HG03565 (cell line): ENCODE measurements around the gene UNC50.
A peak's percentile ranks its signal among the peaks of the same experiment; 100 is the strongest.

Experiments
- ATAC-seq: cut with Tn5 transposase; IDR thresholded peaks from one replicate; pipeline ENCODE4 v1.9.1; 2021; ENCODE audit warnings: mild to moderate bottlenecking, moderate library complexity; ENCODE audit not compliant: unreplicated experiment

The UNC50 gene

GRCh38 chr2:98608116-98608961, at the start of gene UNC50, which contains the start of gene COA5:
UNC50 (plus strand) TSS chr2:98608589; CDS start chr2:98609760, 1,171 bp downstream.
COA5 (minus strand) TSS chr2:98608512; CDS start chr2:98608405, 107 bp downstream.
- ATAC-seq = peak; percentile 83

- no peak for ATAC-seq
These were observed 49.4 kb upstream of the UNC50 start for GRCh38 chr2:98558852-98559530.

GRCh38 chr2:98559581-98559980, 48.8 kb upstream of the UNC50 start:
- no peak for ATAC-seq

- no peak for ATAC-seq
These were observed 48.1 kb upstream of the UNC50 start for GRCh38 chr2:98560256-98560771.

- no peak for ATAC-seq
These were observed 47.4 kb upstream of the UNC50 start for GRCh38 chr2:98561018-98561417.

- ATAC-seq = no peak
These were observed 46.3 kb upstream of the UNC50 start for GRCh38 chr2:98561902-98562695.

GRCh38 chr2:98563394-98563793, 45.0 kb upstream of the UNC50 start:
- ATAC-seq = no peak

GRCh38 chr2:98564541-98565132, 43.8 kb upstream of the UNC50 start:
- ATAC-seq = no peak

GRCh38 chr2:98565286-98565860, 43.0 kb upstream of the UNC50 start:
- no peak for ATAC-seq

- no peak for ATAC-seq
These were observed 42.4 kb upstream of the UNC50 start for GRCh38 chr2:98565941-98566340.

GRCh38 chr2:98568161-98568956, 40.0 kb upstream of the UNC50 start:
- no peak for ATAC-seq

GRCh38 chr2:98569197-98569793, 39.1 kb upstream of the UNC50 start:
- ATAC-seq = no peak

- ATAC-seq = no peak
These were observed 38.5 kb upstream of the UNC50 start for GRCh38 chr2:98569915-98570314.

GRCh38 chr2:98570356-98570755, 38.0 kb upstream of the UNC50 start:
- no peak for ATAC-seq

- no peak for ATAC-seq
These were observed 37.2 kb upstream of the UNC50 start for GRCh38 chr2:98571121-98571701.

- ATAC-seq = no peak
These were observed 36.6 kb upstream of the UNC50 start for GRCh38 chr2:98571796-98572195.

GRCh38 chr2:98572211-98572610, 36.2 kb upstream of the UNC50 start:
- ATAC-seq = no peak

- no peak for ATAC-seq
These were observed 35.7 kb upstream of the UNC50 start for GRCh38 chr2:98572676-98573075.

GRCh38 chr2:98573426-98573825, 35.0 kb upstream of the UNC50 start:
- ATAC-seq = no peak
